Central memory CD8-positive, alpha-beta T cell (primary cell): ENCODE data around the gene OR4D6.
"Not testable (repeated sequence)": the region's sequence is repeated elsewhere in the genome, so short reads cannot be mapped to it uniquely, and the experiment has no call there.

ENCODE experiments used
- ATAC-seq: fragments of 150-1000 bp; cut with Tn5 transposase; replicated peaks from 2 replicates; pipeline ENCODE4 v1.10.0; 2022; ENCODE audit warnings: mild to moderate bottlenecking, moderate FRiP score, moderate number of reproducible peaks; ENCODE audit not compliant: poor library complexity, severe bottlenecking; ENCODE audit errors: extremely low read depth
- DNase-seq, 2 donors: peaks; one replicate each; pipeline ENCODE4 v3.0.0; 2021; ENCODE audit warnings: low spot score in 2 of 2
- H3K27ac Mint-ChIP-seq: one replicate; pipeline ENCODE4 v1.8.0; 2022; ENCODE audit warnings: low read depth, mild to moderate bottlenecking, moderate library complexity, mixed read lengths
- H3K27me3 Mint-ChIP-seq: one replicate; pipeline ENCODE4 v1.8.0; 2022; ENCODE audit warnings: mixed read lengths
- H3K36me3 Mint-ChIP-seq: one replicate; pipeline ENCODE4 v1.8.0; 2022; ENCODE audit warnings: mild to moderate bottlenecking, moderate library complexity, mixed read lengths; ENCODE audit not compliant: insufficient read depth
- H3K4me1 Mint-ChIP-seq: one replicate; pipeline ENCODE4 v1.8.0; 2022; ENCODE audit warnings: mixed read lengths
- H3K4me3 Mint-ChIP-seq: one replicate; pipeline ENCODE4 v1.8.0; 2022; ENCODE audit warnings: mild to moderate bottlenecking, moderate library complexity, mixed read lengths
- H3K9me3 Mint-ChIP-seq: one replicate; pipeline ENCODE4 v1.8.0; 2022; ENCODE audit warnings: mixed read lengths

The OR4D6 gene

GRCh38 chr11:59445624-59446023 is 11.1 kb upstream of the OR4D6 start:
- not testable (repeated sequence) for H3K4me3 Mint-ChIP-seq, H3K9me3 Mint-ChIP-seq, H3K4me1 Mint-ChIP-seq, H3K36me3 Mint-ChIP-seq, DNase-seq, H3K27ac Mint-ChIP-seq, ATAC-seq
- peaks cover 34% of the 10 kb centered on the region for H3K27me3 Mint-ChIP-seq

- H3K27me3 Mint-ChIP-seq, result peaks cover 49% of the 10 kb centered on the region
- ATAC-seq (no peak), DNase-seq (no peak)
- H3K27ac Mint-ChIP-seq, result no peak overlapping the region
- no peak overlapping the region for H3K4me3 Mint-ChIP-seq
- no peaks in the 10 kb centered on the region for H3K36me3 Mint-ChIP-seq
- no peaks in the 10 kb centered on the region for H3K9me3 Mint-ChIP-seq
- H3K4me1 Mint-ChIP-seq, result no peaks in the 10 kb centered on the region
These were observed 8.3 kb upstream of the OR4D6 start for GRCh38 chr11:59448484-59448883.

GRCh38 chr11:59459916-59460315 is 3.2 kb downstream of the OR4D6 start:
- H3K27ac Mint-ChIP-seq, result no peak overlapping the region
- peaks cover 75% of the 10 kb centered on the region for H3K27me3 Mint-ChIP-seq
- no peak overlapping the region for H3K4me3 Mint-ChIP-seq
- no peaks in the 10 kb centered on the region for H3K4me1 Mint-ChIP-seq
- ATAC-seq (no peak), DNase-seq (no peak)
- H3K9me3 Mint-ChIP-seq, result no peaks in the 10 kb centered on the region
- H3K36me3 Mint-ChIP-seq, result no peaks in the 10 kb centered on the region

- H3K4me1 Mint-ChIP-seq, result no peaks in the 10 kb centered on the region
- H3K4me3 Mint-ChIP-seq, result no peak overlapping the region
- peaks cover 65% of the 10 kb centered on the region for H3K27me3 Mint-ChIP-seq
- H3K9me3 Mint-ChIP-seq, result no peaks in the 10 kb centered on the region
- ATAC-seq, result no peak
- H3K27ac Mint-ChIP-seq, result no peak overlapping the region
- DNase-seq, result no peak
- H3K36me3 Mint-ChIP-seq, result no peaks in the 10 kb centered on the region
These were observed 6.5 kb downstream of the OR4D6 start for GRCh38 chr11:59463190-59463641.

- DNase-seq (no peak), ATAC-seq (no peak)
- Mint-ChIP-seq H3K36me3 (no peaks in the 10 kb centered on the region), H3K27me3 (peaks cover 71% of the 10 kb centered on the region), H3K4me1 (no peaks in the 10 kb centered on the region), H3K4me3 (no peak within 1 kb of the TSS), H3K9me3 (no peaks in the 10 kb centered on the region), H3K27ac (no peak within 1 kb of the TSS)
These were observed 16.3 kb downstream of the OR4D6 start, which contains the start of gene OR4D10 for GRCh38 chr11:59473015-59473414. Gene OR4D10 (plus strand): TSS chr11:59473315. CDS start chr11:59477430, 4,115 bp downstream.

GRCh38 chr11:59475176-59475575 is 18.4 kb downstream of the OR4D6 start:
- Mint-ChIP-seq H3K4me1 (no peaks in the 10 kb centered on the region), H3K27me3 (peaks cover 70% of the 10 kb centered on the region), H3K4me3 (no peak overlapping the region), H3K9me3 (no peaks in the 10 kb centered on the region), H3K27ac (no peak overlapping the region), H3K36me3 (no peaks in the 10 kb centered on the region)
- no peak for DNase-seq
- no peak for ATAC-seq

GRCh38 chr11:59479906-59480305 is 23.1 kb downstream of the OR4D6 start:
- Mint-ChIP-seq H3K36me3 (no peaks in the 10 kb centered on the region), H3K4me3 (no peak overlapping the region), H3K4me1 (no peaks in the 10 kb centered on the region), H3K27ac (no peak overlapping the region), H3K9me3 (no peaks in the 10 kb centered on the region), H3K27me3 (peaks cover 42% of the 10 kb centered on the region)
- ATAC-seq (no peak), DNase-seq (no peak)

- Mint-ChIP-seq H3K4me3 (no peak overlapping the region), H3K36me3 (no peaks in the 10 kb centered on the region), H3K27me3 (peaks cover 42% of the 10 kb centered on the region), H3K4me1 (no peaks in the 10 kb centered on the region), H3K27ac (no peak overlapping the region), H3K9me3 (no peaks in the 10 kb centered on the region)
- no peak for ATAC-seq
- no peak for DNase-seq
These were observed 23.6 kb downstream of the OR4D6 start for GRCh38 chr11:59480359-59480758.

- Mint-ChIP-seq H3K4me3 (no peak overlapping the region), H3K27ac (no peak overlapping the region), H3K27me3 (peaks cover 62% of the 10 kb centered on the region), H3K36me3 (no peaks in the 10 kb centered on the region), H3K4me1 (no peaks in the 10 kb centered on the region), H3K9me3 (no peaks in the 10 kb centered on the region)
- DNase-seq (no peak), ATAC-seq (no peak)
These were observed 45.2 kb downstream of the OR4D6 start for GRCh38 chr11:59501931-59502330.

GRCh38 chr11:59503276-59503675 is 46.5 kb downstream of the OR4D6 start, which contains the start of gene OR4D11:
Gene OR4D11 (plus strand): TSS chr11:59503576. CDS start chr11:59503576, 0 bp downstream.
- DNase-seq (no peak), ATAC-seq (no peak)
- H3K27me3 Mint-ChIP-seq, result peaks cover 52% of the 10 kb centered on the region
- no peak within 1 kb of the TSS for H3K4me3 Mint-ChIP-seq
- no peaks in the 10 kb centered on the region for H3K9me3 Mint-ChIP-seq
- H3K36me3 Mint-ChIP-seq, result no peaks in the 10 kb centered on the region
- H3K27ac Mint-ChIP-seq, result no peak within 1 kb of the TSS
- H3K4me1 Mint-ChIP-seq, result no peaks in the 10 kb centered on the region
